Thyroid gland (tissue), 4 donors: ENCODE measurements around the gene VPS8. TPM values are rescaled to one million over a fixed set of nuclear protein-coding genes. Genes with fewer than 3 reads are reported as not detected.

Experiments used
- DNase-seq, 2 donors: peaks; one replicate each; pipeline ENCODE4 v3.0.0-alpha.2; 2019
- H3K27ac ChIP-seq, 3 donors: fragments of 200-600 bp; sonication (generic); 1 replicate in 2 of 3; 2 replicates in 1 of 3; pipeline ENCODE4 v1.5.1; 2016 to 2019; ENCODE audit warnings: mild to moderate bottlenecking in 1 of 3, moderate library complexity in 1 of 3
- H3K27me3 ChIP-seq: fragments of 200-600 bp; sonication (generic); one replicate; pipeline ENCODE4 v1.5.1; 2019
- H3K36me3 ChIP-seq, 2 donors: fragments of 200-600 bp; sonication (generic); one replicate each; pipeline ENCODE4 v1.5.1; 2016 to 2019
- H3K4me1 ChIP-seq, 2 donors: fragments of 200-600 bp; sonication (generic); one replicate each; pipeline ENCODE4 v1.5.1; 2017 to 2019
- H3K4me3 ChIP-seq, 3 donors: fragments of 200-600 bp; sonication (generic); replicated peaks in 1 of 3; 1 replicate in 2 of 3; 2 replicates in 1 of 3; pipeline ENCODE4 v1.5.1; 2016; ENCODE audit warnings: mild to moderate bottlenecking in 1 of 3
- H3K9me3 ChIP-seq: fragments of 200-600 bp; sonication (generic); one replicate; pipeline ENCODE4 v1.5.1; 2017
- CTCF ChIP-seq, 6 experiments: fragments of 200-600 bp in 3 of 6; fragments of 450-650 bp in 3 of 6; sonication (generic) in 3 of 6; IDR thresholded peaks; one replicate each; pipeline ENCODE4 v1.5.1; 2016 to 2019; ENCODE audit warnings: antibody characterized with exemption in 6 of 6, mild to moderate bottlenecking in 2 of 6, inconsistent platforms in 1 of 6, moderate library complexity in 1 of 6
- POLR2A ChIP-seq, 2 donors: fragments of 450-650 bp; IDR thresholded peaks; one replicate each; pipeline ENCODE4 v1.6.1; 2017; ENCODE audit warnings: antibody characterized with exemption in 2 of 2, mild to moderate bottlenecking in 2 of 2, moderate library complexity in 1 of 2
- WGBS, 2 donors: methylation state at CpG; one replicate each; pipeline ENCODE4 v1.1.5; 2017; 5-methylcytosine and 5-hydroxymethylcytosine counted together
- intact Hi-C: fragments of 100-400 bp; cut with DNase I; formaldehyde crosslinking; loops from one replicate; pipeline ENCODE4 v1.15.1; 2023
- total RNA-seq, 4 donors: library from RNA; depleted of rRNA; stranded (reverse); fragments of >200 nt; gene quantifications; one replicate each; pipeline ENCODE4 v1.2.3, GENCODE V29; 2016

Gene VPS8, protein sequence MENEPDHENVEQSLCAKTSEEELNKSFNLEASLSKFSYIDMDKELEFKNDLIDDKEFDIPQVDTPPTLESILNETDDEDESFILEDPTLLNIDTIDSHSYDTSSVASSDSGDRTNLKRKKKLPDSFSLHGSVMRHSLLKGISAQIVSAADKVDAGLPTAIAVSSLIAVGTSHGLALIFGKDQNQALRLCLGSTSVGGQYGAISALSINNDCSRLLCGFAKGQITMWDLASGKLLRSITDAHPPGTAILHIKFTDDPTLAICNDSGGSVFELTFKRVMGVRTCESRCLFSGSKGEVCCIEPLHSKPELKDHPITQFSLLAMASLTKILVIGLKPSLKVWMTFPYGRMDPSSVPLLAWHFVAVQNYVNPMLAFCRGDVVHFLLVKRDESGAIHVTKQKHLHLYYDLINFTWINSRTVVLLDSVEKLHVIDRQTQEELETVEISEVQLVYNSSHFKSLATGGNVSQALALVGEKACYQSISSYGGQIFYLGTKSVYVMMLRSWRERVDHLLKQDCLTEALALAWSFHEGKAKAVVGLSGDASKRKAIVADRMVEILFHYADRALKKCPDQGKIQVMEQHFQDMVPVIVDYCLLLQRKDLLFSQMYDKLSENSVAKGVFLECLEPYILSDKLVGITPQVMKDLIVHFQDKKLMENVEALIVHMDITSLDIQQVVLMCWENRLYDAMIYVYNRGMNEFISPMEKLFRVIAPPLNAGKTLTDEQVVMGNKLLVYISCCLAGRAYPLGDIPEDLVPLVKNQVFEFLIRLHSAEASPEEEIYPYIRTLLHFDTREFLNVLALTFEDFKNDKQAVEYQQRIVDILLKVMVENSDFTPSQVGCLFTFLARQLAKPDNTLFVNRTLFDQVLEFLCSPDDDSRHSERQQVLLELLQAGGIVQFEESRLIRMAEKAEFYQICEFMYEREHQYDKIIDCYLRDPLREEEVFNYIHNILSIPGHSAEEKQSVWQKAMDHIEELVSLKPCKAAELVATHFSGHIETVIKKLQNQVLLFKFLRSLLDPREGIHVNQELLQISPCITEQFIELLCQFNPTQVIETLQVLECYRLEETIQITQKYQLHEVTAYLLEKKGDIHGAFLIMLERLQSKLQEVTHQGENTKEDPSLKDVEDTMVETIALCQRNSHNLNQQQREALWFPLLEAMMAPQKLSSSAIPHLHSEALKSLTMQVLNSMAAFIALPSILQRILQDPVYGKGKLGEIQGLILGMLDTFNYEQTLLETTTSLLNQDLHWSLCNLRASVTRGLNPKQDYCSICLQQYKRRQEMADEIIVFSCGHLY (N-terminal part only)
- 100 to 1,000 TPM in 2 of 4 donors, 10 to 100 TPM in 2; 85.6 to 171 (median 103) TPM for total RNA-seq

GRCh38 chr3:184811999-184812661 lies at the start of gene VPS8:
VPS8 (plus strand) TSS chr3:184812166; CDS start chr3:184824633, 12,467 bp downstream.
- Histone ChIP-seq H3K36me3 (no peaks in the 10 kb centered on the region), H3K27me3 (no peaks in the 10 kb centered on the region), H3K4me3 (peak within 1 kb of the TSS; percentile 60 to 87 (median 70)), H3K4me1 (peaks cover 6 to 10% of the 10 kb centered on the region in 2 donors), H3K27ac (peak within 1 kb of the TSS in 2 of 3 donors; percentile 70 to 84), H3K9me3 (no peaks in the 10 kb centered on the region)
- intact Hi-C loops = no loop called here
- peak; percentile 96 to 98 for DNase-seq
- 0% methylated on average over 41 to 49 of the region's 50 CpGs for WGBS, 2 donors
- TF ChIP-seq POLR2A (IDR thresholded peaks at IDR 0.05) = peak in 1 of 2 donors; percentile 85
- TF ChIP-seq CTCF (IDR thresholded peaks at IDR 0.05) = peak in 5 of 6 experiments; percentile 30 to 58 (median 50)

GRCh38 chr3:184764191-184764590 lies 47.8 kb upstream of the VPS8 start:
- WGBS, 2 donors = 93 to 94% methylated on average over 4 of the region's 4 CpGs
- intact Hi-C loops = no loop called here
- TF ChIP-seq POLR2A (IDR thresholded peaks at IDR 0.05) = no peak
- no peak for TF ChIP-seq CTCF (IDR thresholded peaks at IDR 0.05)
- DNase-seq = no peak
- Histone ChIP-seq H3K27ac (no peak overlapping the region), H3K4me1 (no peaks in the 10 kb centered on the region), H3K36me3 (no peaks in the 10 kb centered on the region), H3K27me3 (no peaks in the 10 kb centered on the region), H3K4me3 (no peak overlapping the region), H3K9me3 (no peaks in the 10 kb centered on the region)

- Histone ChIP-seq H3K36me3 (no peaks in the 10 kb centered on the region), H3K4me1 (no peaks in the 10 kb centered on the region), H3K27ac (no peak overlapping the region), H3K27me3 (no peaks in the 10 kb centered on the region), H3K4me3 (no peak overlapping the region), H3K9me3 (no peaks in the 10 kb centered on the region)
- WGBS, 2 donors = 78 to 81% methylated on average over 10 of the region's 10 CpGs
- DNase-seq = no peak
- intact Hi-C loops = no loop called here
- TF ChIP-seq CTCF (IDR thresholded peaks at IDR 0.05) (no peak), POLR2A (IDR thresholded peaks at IDR 0.05) (no peak)
Observed at GRCh38 chr3:184765047-184765729, 46.8 kb upstream of the VPS8 start.

GRCh38 chr3:184765730-184766074 lies 46.3 kb upstream of the VPS8 start:
- Histone ChIP-seq H3K4me1 (no peaks in the 10 kb centered on the region), H3K36me3 (no peaks in the 10 kb centered on the region), H3K27me3 (no peaks in the 10 kb centered on the region), H3K27ac (no peak overlapping the region), H3K9me3 (no peaks in the 10 kb centered on the region), H3K4me3 (no peak overlapping the region)
- no peak for TF ChIP-seq POLR2A (IDR thresholded peaks at IDR 0.05)
- TF ChIP-seq CTCF (IDR thresholded peaks at IDR 0.05) = no peak
- DNase-seq = no peak
- intact Hi-C loops = no loop called here
- WGBS, 2 donors = 80 to 83% methylated on average over 7 of the region's 7 CpGs
